Fibroblast of lung (primary cell): ENCODE data around the gene PALLD. TPM values are rescaled to one million over a fixed set of nuclear protein-coding genes. Genes with fewer than 3 reads are reported as not detected.
"Not testable (repeated sequence)": the region's sequence is repeated elsewhere in the genome, so short reads cannot be mapped to it uniquely, and the experiment has no call there.

Experiments
- DNase-seq, 2 donors: peaks; one replicate each; pipeline versions ENCODE4 v3.0.0 to v3.0.0-alpha.2; 2010; ENCODE audit warnings: low read depth in 2 of 2
- H2AFZ ChIP-seq: 2 replicates; pipeline ENCODE4 v1.5.1; 2012; ENCODE audit warnings: low read length, control low read depth, inconsistent platforms
- H3K27ac ChIP-seq: 2 replicates; pipeline ENCODE4 v1.5.1; 2011; ENCODE audit warnings: low read length, control low read depth; ENCODE audit not compliant: insufficient read depth
- H3K27me3 ChIP-seq: 2 replicates; pipeline ENCODE4 v1.5.1; 2011; ENCODE audit warnings: mild to moderate bottlenecking, low read length; ENCODE audit not compliant: control insufficient read depth, insufficient read depth
- H3K36me3 ChIP-seq: 2 replicates; pipeline ENCODE4 v1.5.1; 2011; ENCODE audit warnings: low read length; ENCODE audit not compliant: control insufficient read depth, insufficient read depth
- H3K4me1 ChIP-seq: 2 replicates; pipeline ENCODE4 v1.5.1; 2011; ENCODE audit warnings: low read length; ENCODE audit not compliant: control insufficient read depth, insufficient read depth; ENCODE audit errors: extremely low read depth
- H3K4me2 ChIP-seq: 2 replicates; pipeline ENCODE4 v1.5.1; 2011; ENCODE audit warnings: low read length, control low read depth; ENCODE audit not compliant: insufficient read depth; ENCODE audit errors: extremely low read depth
- H3K4me3 ChIP-seq, 4 experiments: fragments of 200-600 bp in 1 of 4; sonication (generic) in 1 of 4; replicated peaks in 1 of 4; 2 replicates each; pipeline ENCODE4 v1.5.1; 2011 to 2016; ENCODE audit warnings: low read length in 4 of 4, low read depth in 3 of 4, mild to moderate bottlenecking in 3 of 4, control low read depth in 2 of 4, inconsistent platforms in 1 of 4, mixed read lengths in 1 of 4; ENCODE audit not compliant: insufficient read depth in 1 of 4; ENCODE audit errors: control extremely low read depth in 1 of 4
- H3K79me2 ChIP-seq: 2 replicates; pipeline ENCODE4 v1.5.1; 2012; ENCODE audit warnings: mild to moderate bottlenecking, low read length, inconsistent platforms; ENCODE audit not compliant: control insufficient read depth, insufficient read depth
- H3K9ac ChIP-seq: 2 replicates; pipeline ENCODE4 v1.5.1; 2011; ENCODE audit warnings: mild to moderate bottlenecking, low read length, control low read depth; ENCODE audit not compliant: insufficient read depth
- H3K9me3 ChIP-seq: 2 replicates; pipeline ENCODE4 v1.5.1; 2012; ENCODE audit warnings: low read depth, low read length; ENCODE audit not compliant: control insufficient read depth, insufficient read depth
- H4K20me1 ChIP-seq: 2 replicates; pipeline ENCODE4 v1.5.1; 2011; ENCODE audit warnings: low read length; ENCODE audit not compliant: control insufficient read depth, insufficient read depth; ENCODE audit errors: extremely low read depth
- EZH2 ChIP-seq: IDR thresholded peaks from 2 replicates; pipeline ENCODE4 v1.5.1; 2012; ENCODE audit warnings: low read length, control low read depth, mild to moderate bottlenecking; ENCODE audit errors: missing control alignments
- polyA minus RNA-seq: library from RNA; depleted of rRNA, polyadenylated mRNA; stranded (reverse); fragments of >200 nt; gene quantifications from 2 replicates; pipeline ENCODE4 v1.2.3, GENCODE V29; 2011; ENCODE audit warnings: low replicate concordance
- polyA plus RNA-seq, 2 donors: library from polyadenylated mRNA; depleted of rRNA in 1 of 2; stranded (reverse) in 1 of 2; unstranded in 1 of 2; fragments of >200 nt; gene quantifications; 2 replicates each; pipeline ENCODE4 v1.2.1, GENCODE V29; 2011 to 2012; ENCODE audit warnings: missing spikeins in 1 of 2
- total RNA-seq: library from RNA; depleted of rRNA; stranded (reverse); fragments of >200 nt; gene quantifications from 2 replicates; pipeline ENCODE4 v1.2.1, GENCODE V29; 2014
- TF ChIP-seq, protein P1 (sequence below), 2 donors: IDR thresholded peaks in 1 of 2; conservative IDR thresholded peaks in 1 of 2; 1 replicate in 1 of 2; 2 replicates in 1 of 2; pipeline ENCODE4 v1.5.1; 2011 to 2012; ENCODE audit warnings: low read length in 2 of 2, control low read depth in 1 of 2, inconsistent platforms in 1 of 2, low read depth in 1 of 2, mild to moderate bottlenecking in 1 of 2

The PALLD gene
- 109 and 205 TPM in 2 replicates for total RNA-seq
- 200 and 250 TPM in 2 replicates for polyA plus RNA-seq
- polyA plus RNA-seq (2012), result 215 and 223 TPM in 2 replicates
- 319 and 473 TPM in 2 replicates for polyA minus RNA-seq

DNA sequence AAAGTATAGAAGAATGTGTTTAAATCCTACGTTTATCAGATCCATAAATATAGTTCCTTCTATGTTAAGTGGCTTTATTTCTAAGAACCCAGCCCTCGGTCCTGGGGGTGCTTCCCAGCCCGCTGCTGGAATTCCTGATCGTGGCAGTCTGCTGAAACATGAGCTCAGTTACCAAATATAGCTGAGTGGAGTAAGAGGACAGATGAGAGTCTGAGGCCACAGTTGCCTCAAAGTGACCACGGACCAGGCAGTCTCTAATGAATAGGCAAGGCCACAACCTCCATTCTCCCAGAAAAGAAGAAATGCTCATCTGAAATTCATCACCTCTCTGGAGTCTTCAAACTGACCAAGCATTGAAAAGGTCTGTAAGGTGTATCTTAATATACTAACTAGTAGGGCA, at the start of gene PALLD:
Gene PALLD (plus strand): TSS at position 219 of the 400 bp plus-strand sequence.
- no peak within 1 kb of the TSS for H3K27ac ChIP-seq
- DNase-seq, result peak; percentile 42 to 75
- TF ChIP-seq, protein P1, sequence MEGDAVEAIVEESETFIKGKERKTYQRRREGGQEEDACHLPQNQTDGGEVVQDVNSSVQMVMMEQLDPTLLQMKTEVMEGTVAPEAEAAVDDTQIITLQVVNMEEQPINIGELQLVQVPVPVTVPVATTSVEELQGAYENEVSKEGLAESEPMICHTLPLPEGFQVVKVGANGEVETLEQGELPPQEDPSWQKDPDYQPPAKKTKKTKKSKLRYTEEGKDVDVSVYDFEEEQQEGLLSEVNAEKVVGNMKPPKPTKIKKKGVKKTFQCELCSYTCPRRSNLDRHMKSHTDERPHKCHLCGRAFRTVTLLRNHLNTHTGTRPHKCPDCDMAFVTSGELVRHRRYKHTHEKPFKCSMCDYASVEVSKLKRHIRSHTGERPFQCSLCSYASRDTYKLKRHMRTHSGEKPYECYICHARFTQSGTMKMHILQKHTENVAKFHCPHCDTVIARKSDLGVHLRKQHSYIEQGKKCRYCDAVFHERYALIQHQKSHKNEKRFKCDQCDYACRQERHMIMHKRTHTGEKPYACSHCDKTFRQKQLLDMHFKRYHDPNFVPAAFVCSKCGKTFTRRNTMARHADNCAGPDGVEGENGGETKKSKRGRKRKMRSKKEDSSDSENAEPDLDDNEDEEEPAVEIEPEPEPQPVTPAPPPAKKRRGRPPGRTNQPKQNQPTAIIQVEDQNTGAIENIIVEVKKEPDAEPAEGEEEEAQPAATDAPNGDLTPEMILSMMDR (conservative IDR thresholded peaks at IDR 0.05 in 1 of 2, IDR thresholded peaks at IDR 0.05 in 1 of 2; ENCODE audit: low read depth in 1 of 2, low read length in 2 of 2), result no peak
- no peak for TF ChIP-seq EZH2
- H3K9ac ChIP-seq, result no peak within 1 kb of the TSS
- H4K20me1 ChIP-seq, result no peaks in the 10 kb centered on the region
- no peaks in the 10 kb centered on the region for H3K27me3 ChIP-seq
- H3K36me3 ChIP-seq, result no peaks in the 10 kb centered on the region
- H3K9me3 ChIP-seq, result no peaks in the 10 kb centered on the region
- H3K79me2 ChIP-seq, result no peaks in the 10 kb centered on the region
- H3K4me1 ChIP-seq, result no peaks in the 10 kb centered on the region
- H3K4me3 ChIP-seq, result no peak within 1 kb of the TSS
- no peak within 1 kb of the TSS for H2AFZ ChIP-seq
- no peak within 1 kb of the TSS for H3K4me2 ChIP-seq

DNA sequence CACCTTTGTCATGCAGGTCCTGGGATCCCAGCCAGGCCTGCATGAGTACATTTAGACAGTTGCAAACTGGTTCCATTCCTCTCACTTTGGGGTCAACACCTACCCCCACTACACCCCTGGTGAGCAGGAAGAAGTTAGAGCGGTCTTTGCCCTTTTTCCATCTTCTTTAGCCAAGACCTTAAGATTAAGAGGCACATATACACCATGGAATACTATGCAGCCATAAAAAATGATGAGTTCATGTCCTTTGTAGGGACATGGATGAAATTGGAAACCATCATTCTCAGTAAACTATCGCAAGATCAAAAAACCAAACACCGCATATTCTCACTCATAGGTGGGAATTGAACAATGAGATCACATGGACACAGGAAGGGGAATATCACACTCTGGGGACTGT, 47.8 kb upstream of the PALLD start:
- H3K9me3 ChIP-seq, H4K20me1 ChIP-seq, DNase-seq, H3K36me3 ChIP-seq, H3K27me3 ChIP-seq, H3K4me3 ChIP-seq, H3K27ac ChIP-seq, H3K4me2 ChIP-seq, H3K4me1 ChIP-seq, H2AFZ ChIP-seq, H3K79me2 ChIP-seq, H3K9ac ChIP-seq: not testable (repeated sequence)

DNA sequence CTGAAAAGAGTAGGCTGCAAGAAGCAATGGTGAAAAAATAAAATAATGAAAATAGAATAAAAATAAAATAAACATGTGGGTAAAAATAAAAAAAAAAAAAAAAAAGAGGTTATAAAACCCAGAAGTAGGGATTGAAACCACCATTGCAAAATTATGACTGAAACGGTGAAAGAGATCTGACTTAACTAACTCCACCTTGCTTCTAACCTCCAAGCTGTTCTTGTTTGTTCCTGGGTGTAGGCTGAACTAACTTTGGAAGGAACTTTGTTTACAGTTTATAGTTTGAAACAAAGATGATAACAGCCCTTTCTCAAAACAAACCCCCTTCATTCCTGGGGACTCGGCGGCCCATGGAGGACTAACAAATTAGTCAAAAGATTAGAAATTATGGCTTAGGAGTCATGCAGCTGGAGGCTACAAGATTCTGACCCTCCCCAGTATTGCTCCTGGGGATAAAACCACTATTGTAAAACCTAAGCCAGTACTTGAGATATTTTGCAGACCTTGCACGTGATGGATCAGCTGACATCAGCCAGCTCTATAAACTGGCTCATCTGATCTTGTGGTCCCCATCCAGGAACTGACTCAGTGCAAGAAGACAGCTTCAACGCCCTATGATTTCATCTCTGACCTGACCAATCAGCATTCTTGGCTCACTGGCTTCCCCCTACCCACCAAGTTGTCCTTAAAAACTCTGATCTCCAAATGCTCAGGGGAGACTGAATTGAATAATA, 47.0 kb upstream of the PALLD start:
- Histone ChIP-seq H4K20me1 (no peaks in the 10 kb centered on the region), H2AFZ (no peak overlapping the region), H3K27ac (no peak overlapping the region), H3K9ac (no peak overlapping the region), H3K36me3 (no peaks in the 10 kb centered on the region), H3K79me2 (no peaks in the 10 kb centered on the region), H3K4me2 (no peak overlapping the region), H3K27me3 (no peaks in the 10 kb centered on the region), H3K4me3 (no peak overlapping the region), H3K4me1 (peaks cover 7% of the 10 kb centered on the region), H3K9me3 (no peaks in the 10 kb centered on the region)
- DNase-seq, result peak; percentile 81 to 83
- TF ChIP-seq, protein P1 (conservative IDR thresholded peaks at IDR 0.05 in 1 of 2, IDR thresholded peaks at IDR 0.05 in 1 of 2; ENCODE audit: low read depth in 1 of 2, low read length in 2 of 2), result no peak
- TF ChIP-seq EZH2, result no peak
